ENCODE results near the gene SOX12. TPM values are rescaled to one million over a fixed set of nuclear protein-coding genes. Genes with fewer than 3 reads are reported as not detected.

Gene SOX12
- total and polyA plus RNA-seq, 2 donors (not counting 1 experiment from before 2014, with no cell fraction given): 5.3 to 13.6 TPM

GRCh38 chr20:298776-299391 lies 26.5 kb upstream of the SOX12 start:
- H3K4me3 ChIP-seq (ENCODE audit: control extremely low read depth in 1 of 5, extremely low read depth in 1 of 5, insufficient read depth in 1 of 5, low read depth in 2 of 5, low read length in 4 of 5): peak overlapping the region; percentile 51 to 94 (median 90)
- H3K27ac Mint-ChIP-seq: peak overlapping the region; percentile 100
- intact Hi-C loops (cut with micrococcal nuclease): loop anchor here (1.0 kb wide), 2 partner anchors 9 to 11 kb away; partner anchors contain the start of gene C20orf96
- H3K4me1 Mint-ChIP-seq: peaks cover 40% of the 10 kb centered on the region
- DNase-seq (no peak), ATAC-seq (ENCODE audit: low read depth) (no peak)
- TF ChIP-seq CTCF (IDR thresholded peaks at IDR 0.05): no peak
- ChIA-PET POLR2A (interaction anchor here (0.8 to 2.7 kb wide), 2 partner anchors 26 to 30 kb away, joined by 3 to 35 read pairs; partner anchors contain the start of gene SOX12), CTCF (interaction anchor here (0.8 to 7.7 kb wide), 5 partner anchors 11 to 33 kb away, joined by 3 to 58 read pairs (median 6); partner anchors contain the start of gene SOX12)
- H3K27me3 ChIP-seq (replicated peaks in 1 of 4; ENCODE audit: control extremely low read depth in 1 of 4, control insufficient read depth in 3 of 4, insufficient read depth in 4 of 4, low read length in 3 of 4): no peaks in the 10 kb centered on the region
- H3K79me2 ChIP-seq (ENCODE audit: control insufficient read depth, insufficient read depth, low read length): peaks cover 29% of the 10 kb centered on the region
- 0% methylated on average over 4 of the region's 15 CpGs for WGBS (ENCODE audit: insufficient coverage)
- H2AFZ ChIP-seq (ENCODE audit: insufficient read depth, low read depth, low read length, poor library complexity, severe bottlenecking): peak overlapping the region; percentile 82
- H4K20me1 ChIP-seq (ENCODE audit: control insufficient read depth, insufficient read depth, low read length, poor library complexity, severe bottlenecking): peaks cover 28% of the 10 kb centered on the region
- H3K27me3 Mint-ChIP-seq: no peaks in the 10 kb centered on the region
- H3K36me3 ChIP-seq (replicated peaks in 1 of 2; ENCODE audit: control extremely low read depth in 1 of 2, control insufficient read depth in 1 of 2, extremely low read depth in 1 of 2, insufficient read depth in 2 of 2, low read length in 1 of 2): peaks cover 0 to 9% of the 10 kb centered on the region in 2 experiments
- H3K9me3 ChIP-seq (ENCODE audit: control extremely low read depth in 1 of 3, control insufficient read depth in 2 of 3, insufficient read depth in 1 of 3, low read length in 2 of 3): no peaks in the 10 kb centered on the region
- peak overlapping the region; percentile 99 for H3K4me3 Mint-ChIP-seq
- no peaks in the 10 kb centered on the region for H3K9me3 Mint-ChIP-seq (ENCODE audit: insufficient read depth)
- peaks cover 16 to 27% of the 10 kb centered on the region in 2 donors for H3K4me1 ChIP-seq (ENCODE audit: control insufficient read depth in 2 of 2, insufficient read depth in 2 of 2, low read length in 2 of 2)
- H3K9ac ChIP-seq (ENCODE audit: low read length): peak overlapping the region; percentile 90
- H3K27ac ChIP-seq (ENCODE audit: low read length in 2 of 2): peak overlapping the region; percentile 85 to 88
- H3K4me2 ChIP-seq (replicated peaks; ENCODE audit: low read depth, low read length, poor library complexity, severe bottlenecking): peak overlapping the region; percentile 93

GRCh38 chr20:300345-300990 lies 24.9 kb upstream of the SOX12 start:
- no peak overlapping the region for H3K9ac ChIP-seq (ENCODE audit: low read length)
- peak; percentile 27 for DNase-seq
- H3K27me3 ChIP-seq (replicated peaks in 1 of 4; ENCODE audit: control extremely low read depth in 1 of 4, control insufficient read depth in 3 of 4, insufficient read depth in 4 of 4, low read length in 3 of 4): no peaks in the 10 kb centered on the region
- intact Hi-C loops (cut with micrococcal nuclease): no loop called here
- H2AFZ ChIP-seq (ENCODE audit: insufficient read depth, low read depth, low read length, poor library complexity, severe bottlenecking): no peak overlapping the region
- peaks cover 16 to 27% of the 10 kb centered on the region in 2 donors for H3K4me1 ChIP-seq (ENCODE audit: control insufficient read depth in 2 of 2, insufficient read depth in 2 of 2, low read length in 2 of 2)
- no peak overlapping the region for H3K27ac ChIP-seq (ENCODE audit: low read length in 2 of 2)
- CTCF ChIA-PET: interaction anchor here (1.1 to 7.7 kb wide), 2 partner anchors 11 to 23 kb away, joined by 4 to 58 read pairs; partner anchors contain the start of gene SOX12
- H3K4me3 ChIP-seq (ENCODE audit: control extremely low read depth in 1 of 5, extremely low read depth in 1 of 5, insufficient read depth in 1 of 5, low read depth in 2 of 5, low read length in 4 of 5): no peak overlapping the region
- H3K36me3 ChIP-seq (replicated peaks in 1 of 2; ENCODE audit: control extremely low read depth in 1 of 2, control insufficient read depth in 1 of 2, extremely low read depth in 1 of 2, insufficient read depth in 2 of 2, low read length in 1 of 2): peaks cover 0 to 9% of the 10 kb centered on the region in 2 experiments
- H3K4me2 ChIP-seq (replicated peaks; ENCODE audit: low read depth, low read length, poor library complexity, severe bottlenecking): peak overlapping the region; percentile 93
- POLR2A ChIA-PET: interaction anchor here (2.5 kb wide), 1 partner anchor 25 kb away, joined by 10 read pairs; the partner anchor contains the start of gene SOX12
- 83% methylated on average over 7 of the region's 10 CpGs for WGBS (ENCODE audit: insufficient coverage)
- peaks cover 28% of the 10 kb centered on the region for H4K20me1 ChIP-seq (ENCODE audit: control insufficient read depth, insufficient read depth, low read length, poor library complexity, severe bottlenecking)
- Mint-ChIP-seq H3K9me3 (ENCODE audit: insufficient read depth) (no peaks in the 10 kb centered on the region), H3K27ac (peak overlapping the region; percentile 8), H3K4me1 (peaks cover 40% of the 10 kb centered on the region), H3K27me3 (no peaks in the 10 kb centered on the region), H3K4me3 (peak overlapping the region; percentile 59)
- no peaks in the 10 kb centered on the region for H3K9me3 ChIP-seq (ENCODE audit: control extremely low read depth in 1 of 3, control insufficient read depth in 2 of 3, insufficient read depth in 1 of 3, low read length in 2 of 3)
- TF ChIP-seq EZH2 (IDR thresholded peaks at IDR 0.05; ENCODE audit: borderline replicate concordance, insufficient read depth, low read depth, low read length, poor library complexity, severe bottlenecking) (no peak), CTCF (IDR thresholded peaks at IDR 0.05) (no peak)
- no peak for ATAC-seq (ENCODE audit: low read depth)
- H3K79me2 ChIP-seq (ENCODE audit: control insufficient read depth, insufficient read depth, low read length): peaks cover 18% of the 10 kb centered on the region

All from B cell (primary cell).